Endothelial cell of umbilical vein (primary cell): ENCODE measurements around the gene CAMTA1. TPM values are rescaled to one million over a fixed set of nuclear protein-coding genes. Genes with fewer than 3 reads are reported as not detected.

ENCODE experiments used
- BruUV-seq: library from RNA; stranded (reverse); fragments of 400-500 nt; replicated peaks from 2 replicates; lab custom pipeline; 2021; lab: Mats Ljungman, UMichigan
- CTCF ChIA-PET: fragments of 300-600, 350-600 bp; sonication (Branson Sonifier 250); formaldehyde crosslinking; loops from one replicate; lab custom pipeline; 2021; ENCODE audit warnings: antibody characterized with exemption, inconsistent platforms; lab: Charles Lee
- POLR2A ChIA-PET: fragments of 300-600, 350-600 bp; sonication (Branson Sonifier 250); formaldehyde crosslinking; loops from one replicate; lab custom pipeline; 2021; ENCODE audit warnings: antibody characterized with exemption, inconsistent platforms; lab: Charles Lee
- DNase-seq: peaks from one replicate; pipeline ENCODE4 v3.0.0-alpha.2; 2011; ENCODE audit warnings: low read depth, low spot score
- FAIRE-seq: peaks from 2 replicates; lab custom pipeline; 2011; peaks lifted over from hg19 to GRCh38; lab: Jason Lieb, UNC
- H2AFZ ChIP-seq: 2 replicates; pipeline ENCODE4 v1.6.0; 2012; ENCODE audit warnings: low read depth, low read length, control low read depth, inconsistent platforms
- H3K27ac ChIP-seq: 2 replicates; pipeline ENCODE4 v1.5.1; 2011; ENCODE audit warnings: low read depth, mild to moderate bottlenecking, control low read depth, low read length, moderate library complexity; ENCODE audit not compliant: insufficient read depth
- H3K27me3 ChIP-seq, 2 experiments: 2 replicates each; pipeline versions ENCODE4 v1.6.0 to v1.6.1; 2011; ENCODE audit warnings: low read length in 2 of 2, mixed read lengths in 1 of 2; ENCODE audit not compliant: control insufficient read depth in 2 of 2, insufficient read depth in 2 of 2
- H3K36me3 ChIP-seq, 2 experiments: 2 replicates in 1 of 2; 3 replicates in 1 of 2; pipeline ENCODE4 v1.5.1; 2011; ENCODE audit warnings: low read length in 2 of 2, mild to moderate bottlenecking in 1 of 2, moderate library complexity in 1 of 2; ENCODE audit not compliant: control insufficient read depth in 2 of 2, insufficient read depth in 2 of 2; ENCODE audit errors: extremely low read depth in 1 of 2
- H3K4me1 ChIP-seq: 3 replicates; pipeline ENCODE4 v1.5.1; 2011; ENCODE audit warnings: mild to moderate bottlenecking, low read length; ENCODE audit not compliant: control insufficient read depth, insufficient read depth; ENCODE audit errors: extremely low read depth
- H3K4me2 ChIP-seq: 2 replicates; pipeline ENCODE4 v1.6.1; 2011; ENCODE audit warnings: low read length, control low read depth, mixed read lengths; ENCODE audit not compliant: insufficient read depth
- H3K4me3 ChIP-seq, 3 experiments: fragments of 200-600 bp in 1 of 3; sonication (generic), shearing (Covaris generic) in 1 of 3; replicated peaks in 1 of 3; 2 replicates each; pipeline ENCODE4 v1.5.1; 2011 to 2016; ENCODE audit warnings: control low read depth in 3 of 3, low read length in 3 of 3, mild to moderate bottlenecking in 2 of 3, inconsistent platforms in 1 of 3, low read depth in 1 of 3, moderate library complexity in 1 of 3; ENCODE audit not compliant: insufficient read depth in 1 of 3
- H3K79me2 ChIP-seq: 2 replicates; pipeline ENCODE4 v1.6.0; 2012; ENCODE audit warnings: low read length, inconsistent platforms; ENCODE audit not compliant: control insufficient read depth, insufficient read depth
- H3K9ac ChIP-seq: replicated peaks from 2 replicates; pipeline ENCODE3; 2011; ENCODE audit warnings: low read length, control low read depth; ENCODE audit not compliant: insufficient read depth; ENCODE audit errors: extremely low read depth
- H3K9me1 ChIP-seq: replicated peaks from 3 replicates; pipeline ENCODE4 v1.6.0; 2011; ENCODE audit warnings: mild to moderate bottlenecking, low read length; ENCODE audit not compliant: control insufficient read depth, insufficient read depth; ENCODE audit errors: extremely low read depth
- H3K9me3 ChIP-seq: replicated peaks from 2 replicates; pipeline ENCODE4 v1.5.1; 2012; ENCODE audit warnings: low read length, inconsistent platforms; ENCODE audit not compliant: control insufficient read depth, insufficient read depth
- H4K20me1 ChIP-seq: replicated peaks from 2 replicates; pipeline ENCODE3; 2011; ENCODE audit warnings: mild to moderate bottlenecking, low read length; ENCODE audit not compliant: control insufficient read depth, insufficient read depth; ENCODE audit errors: extremely low read depth
- EZH2 ChIP-seq: IDR thresholded peaks from 2 replicates; pipeline ENCODE4 v1.6.1; 2012; ENCODE audit warnings: borderline replicate concordance, low read depth, mild to moderate bottlenecking, moderate library complexity, low read length, inconsistent platforms; ENCODE audit not compliant: severe bottlenecking
- FOS ChIP-seq: IDR thresholded peaks from 2 replicates; pipeline ENCODE4 v1.6.1; 2011; ENCODE audit warnings: mild to moderate bottlenecking, low read length, moderate library complexity, borderline replicate concordance; ENCODE audit not compliant: insufficient read depth
- GATA2 ChIP-seq: IDR thresholded peaks from 2 replicates; pipeline ENCODE4 v1.7.0; 2011; ENCODE audit warnings: low read depth, mild to moderate bottlenecking, moderate library complexity, mixed read lengths, low read length; ENCODE audit not compliant: insufficient read length, insufficient read depth
- JUN ChIP-seq: IDR thresholded peaks from 2 replicates; pipeline ENCODE4 v1.6.1; 2011; ENCODE audit warnings: borderline replicate concordance, low read depth; ENCODE audit not compliant: insufficient read length, insufficient read depth
- MYC ChIP-seq: IDR thresholded peaks from one replicate; pipeline ENCODE4 v1.6.1; 2011; ENCODE audit warnings: mild to moderate bottlenecking, low read depth, low read length
- POLR2A ChIP-seq: IDR thresholded peaks from 2 replicates; pipeline ENCODE4 v1.6.1; 2012; ENCODE audit warnings: low read depth, mild to moderate bottlenecking, control low read depth, low read length
- POLR2AphosphoS5 ChIP-seq: IDR thresholded peaks from 2 replicates; pipeline ENCODE4 v1.6.1; 2012; ENCODE audit warnings: low read depth, mild to moderate bottlenecking, control low read depth, low read length, moderate library complexity; ENCODE audit not compliant: insufficient read depth
- dilution Hi-C: fragments of 300-500 bp; cut with MboI; formaldehyde crosslinking; loops from one replicate; pipeline ENCODE4 v1.15.0; 2019; ENCODE audit warnings: low sequenced_read_pairs; ENCODE audit not compliant: extremely low pct_ligation_motif_present
- intact Hi-C: fragments of 100-400 bp; cut with micrococcal nuclease; formaldehyde crosslinking; loops from one replicate; pipeline ENCODE4 v1.10.0; 2022
- polyA plus RNA-seq, 4 experiments: library from polyadenylated mRNA; depleted of rRNA in 3 of 4; stranded (reverse) in 3 of 4; unstranded in 1 of 4; fragments of >200 nt; gene quantifications; 2 replicates each; pipeline versions ENCODE4 v1.2.1 to v1.2.3, GENCODE V29; 2011 to 2012; ENCODE audit warnings: missing spikeins in 1 of 4
- total RNA-seq: library from RNA; stranded (reverse); gene quantifications from 2 replicates; pipeline ENCODE4 v1.2.3, GENCODE V29; 2021
- TF ChIP-seq, protein P1 (sequence below), 2 donors: IDR thresholded peaks; 1 replicate in 1 of 2; 2 replicates in 1 of 2; pipeline ENCODE4 v1.5.1; 2011; ENCODE audit warnings: low read length in 2 of 2, mild to moderate bottlenecking in 2 of 2, moderate library complexity in 2 of 2, control low read depth in 1 of 2, inconsistent platforms in 1 of 2, low read depth in 1 of 2; ENCODE audit not compliant: insufficient read depth in 1 of 2; ENCODE audit errors: extremely low read depth in 1 of 2
- TF ChIP-seq, protein P2 (sequence below): IDR thresholded peaks from 2 replicates; pipeline ENCODE4 v1.6.1; 2011; ENCODE audit not compliant: insufficient read depth, insufficient read length

Gene CAMTA1
- total and polyA plus RNA-seq, 2 donors (not counting 3 experiments of a cell fraction or from before 2014, with no cell fraction given) = 50.8 to 92.7 TPM

DNA sequence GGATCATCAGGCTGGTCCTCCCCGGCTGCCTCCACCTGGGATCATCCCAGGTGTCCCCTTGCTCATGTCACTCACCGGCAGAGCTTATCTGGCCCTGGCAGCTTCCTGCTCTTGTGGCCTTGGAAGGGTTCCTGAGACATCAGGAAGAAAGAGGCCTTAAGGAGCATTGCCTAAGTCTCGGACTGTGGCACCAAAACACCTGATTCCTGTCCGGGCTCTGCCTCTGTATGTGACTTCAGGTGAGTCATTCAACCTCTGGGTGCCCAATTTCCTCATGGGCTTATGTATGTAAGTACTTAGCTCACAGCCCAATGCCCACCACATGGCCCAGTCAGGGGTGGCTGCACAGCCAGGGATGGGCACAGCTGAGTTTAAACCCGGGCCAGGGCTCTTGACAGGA lies 729.9 kb downstream of the CAMTA1 start:
- Histone ChIP-seq H3K36me3 (no peaks in the 10 kb centered on the region), H3K4me2 (no peak overlapping the region), H3K9ac (no peak overlapping the region), H4K20me1 (no peaks in the 10 kb centered on the region), H2AFZ (no peak overlapping the region), H3K9me3 (no peaks in the 10 kb centered on the region), H3K9me1 (no peaks in the 10 kb centered on the region), H3K4me3 (no peak overlapping the region), H3K4me1 (no peaks in the 10 kb centered on the region), H3K79me2 (no peaks in the 10 kb centered on the region), H3K27me3 (peaks cover 0 to 3% of the 10 kb centered on the region in 2 experiments), H3K27ac (no peak overlapping the region)
- TF ChIP-seq POLR2A (no peak), JUN (no peak), FOS (no peak), POLR2AphosphoS5 (no peak), MYC (no peak), GATA2 (no peak), EZH2 (no peak)
- TF ChIP-seq, protein P1, sequence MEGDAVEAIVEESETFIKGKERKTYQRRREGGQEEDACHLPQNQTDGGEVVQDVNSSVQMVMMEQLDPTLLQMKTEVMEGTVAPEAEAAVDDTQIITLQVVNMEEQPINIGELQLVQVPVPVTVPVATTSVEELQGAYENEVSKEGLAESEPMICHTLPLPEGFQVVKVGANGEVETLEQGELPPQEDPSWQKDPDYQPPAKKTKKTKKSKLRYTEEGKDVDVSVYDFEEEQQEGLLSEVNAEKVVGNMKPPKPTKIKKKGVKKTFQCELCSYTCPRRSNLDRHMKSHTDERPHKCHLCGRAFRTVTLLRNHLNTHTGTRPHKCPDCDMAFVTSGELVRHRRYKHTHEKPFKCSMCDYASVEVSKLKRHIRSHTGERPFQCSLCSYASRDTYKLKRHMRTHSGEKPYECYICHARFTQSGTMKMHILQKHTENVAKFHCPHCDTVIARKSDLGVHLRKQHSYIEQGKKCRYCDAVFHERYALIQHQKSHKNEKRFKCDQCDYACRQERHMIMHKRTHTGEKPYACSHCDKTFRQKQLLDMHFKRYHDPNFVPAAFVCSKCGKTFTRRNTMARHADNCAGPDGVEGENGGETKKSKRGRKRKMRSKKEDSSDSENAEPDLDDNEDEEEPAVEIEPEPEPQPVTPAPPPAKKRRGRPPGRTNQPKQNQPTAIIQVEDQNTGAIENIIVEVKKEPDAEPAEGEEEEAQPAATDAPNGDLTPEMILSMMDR (IDR thresholded peaks at IDR 0.05; ENCODE audit: extremely low read depth in 1 of 2, insufficient read depth in 1 of 2, low read depth in 1 of 2, low read length in 2 of 2) = no peak
- TF ChIP-seq, protein P2, sequence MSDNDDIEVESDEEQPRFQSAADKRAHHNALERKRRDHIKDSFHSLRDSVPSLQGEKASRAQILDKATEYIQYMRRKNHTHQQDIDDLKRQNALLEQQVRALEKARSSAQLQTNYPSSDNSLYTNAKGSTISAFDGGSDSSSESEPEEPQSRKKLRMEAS = no peak
- POLR2A ChIA-PET = no interaction called here
- intact Hi-C loops (no loop called here), dilution Hi-C loops (no loop called here)
- FAIRE-seq = no peak
- no peak for DNase-seq
- CTCF ChIA-PET = no interaction called here
- no TSS peak for BruUV-seq
